GM12801 (cell line): ENCODE measurements around the gene ASB16.

ENCODE experiments used
- TF ChIP-seq, protein P1 (sequence below): IDR thresholded peaks from one replicate; pipeline ENCODE4 v1.5.1; 2011; ENCODE audit warnings: control low read depth; ENCODE audit not compliant: insufficient read length; ENCODE audit errors: extremely low read depth

The ASB16 gene

DNA sequence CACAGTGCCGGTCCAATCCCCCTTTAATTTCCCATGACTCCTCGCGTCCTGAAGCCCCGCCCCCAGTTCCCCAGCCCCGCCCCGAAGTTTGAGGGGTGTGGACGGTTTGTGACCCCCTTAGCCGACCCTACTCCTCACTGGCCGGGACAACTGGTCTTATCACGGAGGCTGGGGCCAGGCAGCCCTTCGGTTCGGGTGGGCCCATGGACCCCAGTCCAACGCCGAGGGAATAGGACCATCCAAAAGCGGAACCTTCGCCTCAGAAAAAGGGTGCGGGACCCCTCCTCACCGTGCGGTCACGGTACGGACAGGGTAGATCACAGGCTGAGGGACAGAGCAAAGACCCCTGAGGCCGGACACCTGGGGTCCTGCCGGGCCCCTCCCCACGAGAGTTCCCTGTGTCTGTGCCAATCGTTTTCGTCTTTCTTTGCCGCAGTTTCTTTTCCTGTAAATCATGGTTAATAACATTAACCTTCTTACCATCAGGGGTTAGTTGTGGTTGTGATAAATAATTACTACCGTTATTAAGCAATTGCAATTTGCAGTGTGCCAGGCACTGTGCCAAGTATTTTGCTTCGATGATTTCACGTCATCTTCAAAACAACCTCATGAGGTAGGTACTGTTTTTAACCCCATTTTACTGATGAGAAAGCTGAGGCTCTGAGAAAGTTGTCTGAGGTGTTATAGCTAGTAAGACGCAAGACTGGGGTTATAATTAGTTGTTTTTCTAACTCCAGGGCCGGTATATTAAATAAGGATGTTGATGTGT is 16.8 kb downstream of the ASB16 start:
- TF ChIP-seq, protein P1, sequence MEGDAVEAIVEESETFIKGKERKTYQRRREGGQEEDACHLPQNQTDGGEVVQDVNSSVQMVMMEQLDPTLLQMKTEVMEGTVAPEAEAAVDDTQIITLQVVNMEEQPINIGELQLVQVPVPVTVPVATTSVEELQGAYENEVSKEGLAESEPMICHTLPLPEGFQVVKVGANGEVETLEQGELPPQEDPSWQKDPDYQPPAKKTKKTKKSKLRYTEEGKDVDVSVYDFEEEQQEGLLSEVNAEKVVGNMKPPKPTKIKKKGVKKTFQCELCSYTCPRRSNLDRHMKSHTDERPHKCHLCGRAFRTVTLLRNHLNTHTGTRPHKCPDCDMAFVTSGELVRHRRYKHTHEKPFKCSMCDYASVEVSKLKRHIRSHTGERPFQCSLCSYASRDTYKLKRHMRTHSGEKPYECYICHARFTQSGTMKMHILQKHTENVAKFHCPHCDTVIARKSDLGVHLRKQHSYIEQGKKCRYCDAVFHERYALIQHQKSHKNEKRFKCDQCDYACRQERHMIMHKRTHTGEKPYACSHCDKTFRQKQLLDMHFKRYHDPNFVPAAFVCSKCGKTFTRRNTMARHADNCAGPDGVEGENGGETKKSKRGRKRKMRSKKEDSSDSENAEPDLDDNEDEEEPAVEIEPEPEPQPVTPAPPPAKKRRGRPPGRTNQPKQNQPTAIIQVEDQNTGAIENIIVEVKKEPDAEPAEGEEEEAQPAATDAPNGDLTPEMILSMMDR, result no peak

DNA sequence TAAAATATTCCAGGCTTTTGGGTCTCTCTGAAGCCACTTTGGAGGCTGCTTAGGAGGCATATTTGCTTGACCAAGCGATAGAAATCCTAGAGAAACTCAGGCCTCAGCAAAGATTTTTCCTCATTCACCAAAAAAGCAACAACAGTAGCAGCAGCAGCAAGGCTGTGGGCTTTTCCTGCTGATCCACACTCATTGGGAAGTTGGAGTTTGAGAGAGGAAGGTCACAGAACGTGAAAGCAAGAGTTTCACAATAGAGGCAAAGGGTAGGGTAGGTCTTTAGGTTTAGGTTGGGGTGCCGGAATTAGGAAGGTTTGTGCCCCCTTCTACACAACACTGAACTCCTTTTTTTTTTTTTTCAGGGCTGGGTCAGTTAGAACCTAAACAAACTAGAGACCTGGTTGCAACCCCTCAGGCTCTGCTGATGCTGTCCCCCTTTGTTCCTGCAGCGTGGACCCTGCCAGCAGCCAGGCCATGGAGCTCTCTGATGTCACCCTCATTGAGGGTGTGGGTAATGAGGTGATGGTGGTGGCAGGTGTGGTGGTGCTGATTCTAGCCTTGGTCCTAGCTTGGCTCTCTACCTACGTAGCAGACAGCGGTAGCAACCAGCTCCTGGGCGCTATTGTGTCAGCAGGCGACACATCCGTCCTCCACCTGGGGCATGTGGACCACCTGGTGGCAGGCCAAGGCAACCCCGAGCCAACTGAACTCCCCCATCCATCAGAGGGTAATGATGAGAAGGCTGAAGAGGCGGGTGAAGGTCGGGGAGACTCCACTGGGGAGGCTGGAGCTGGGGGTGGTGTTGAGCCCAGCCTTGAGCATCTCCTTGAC is 18.3 kb downstream of the ASB16 start:
- TF ChIP-seq, protein P1, result no peak

DNA sequence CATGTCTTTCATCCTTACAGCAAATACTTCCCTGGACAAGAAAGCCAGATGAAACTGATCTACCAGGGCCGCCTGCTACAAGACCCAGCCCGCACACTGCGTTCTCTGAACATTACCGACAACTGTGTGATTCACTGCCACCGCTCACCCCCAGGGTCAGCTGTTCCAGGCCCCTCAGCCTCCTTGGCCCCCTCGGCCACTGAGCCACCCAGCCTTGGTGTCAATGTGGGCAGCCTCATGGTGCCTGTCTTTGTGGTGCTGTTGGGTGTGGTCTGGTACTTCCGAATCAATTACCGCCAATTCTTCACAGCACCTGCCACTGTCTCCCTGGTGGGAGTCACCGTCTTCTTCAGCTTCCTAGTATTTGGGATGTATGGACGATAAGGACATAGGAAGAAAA is 20.0 kb downstream of the ASB16 start:
- TF ChIP-seq, protein P1, result no peak

DNA sequence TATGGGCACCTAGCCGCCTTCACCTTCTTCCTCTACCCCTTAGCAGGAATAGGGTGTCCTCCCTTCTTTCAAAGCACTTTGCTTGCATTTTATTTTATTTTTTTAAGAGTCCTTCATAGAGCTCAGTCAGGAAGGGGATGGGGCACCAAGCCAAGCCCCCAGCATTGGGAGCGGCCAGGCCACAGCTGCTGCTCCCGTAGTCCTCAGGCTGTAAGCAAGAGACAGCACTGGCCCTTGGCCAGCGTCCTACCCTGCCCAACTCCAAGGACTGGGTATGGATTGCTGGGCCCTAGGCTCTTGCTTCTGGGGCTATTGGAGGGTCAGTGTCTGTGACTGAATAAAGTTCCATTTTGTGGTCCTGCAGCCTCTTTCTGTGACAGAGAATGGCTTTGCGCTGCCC is 20.9 kb downstream of the ASB16 start:
- TF ChIP-seq, protein P1, result no peak

DNA sequence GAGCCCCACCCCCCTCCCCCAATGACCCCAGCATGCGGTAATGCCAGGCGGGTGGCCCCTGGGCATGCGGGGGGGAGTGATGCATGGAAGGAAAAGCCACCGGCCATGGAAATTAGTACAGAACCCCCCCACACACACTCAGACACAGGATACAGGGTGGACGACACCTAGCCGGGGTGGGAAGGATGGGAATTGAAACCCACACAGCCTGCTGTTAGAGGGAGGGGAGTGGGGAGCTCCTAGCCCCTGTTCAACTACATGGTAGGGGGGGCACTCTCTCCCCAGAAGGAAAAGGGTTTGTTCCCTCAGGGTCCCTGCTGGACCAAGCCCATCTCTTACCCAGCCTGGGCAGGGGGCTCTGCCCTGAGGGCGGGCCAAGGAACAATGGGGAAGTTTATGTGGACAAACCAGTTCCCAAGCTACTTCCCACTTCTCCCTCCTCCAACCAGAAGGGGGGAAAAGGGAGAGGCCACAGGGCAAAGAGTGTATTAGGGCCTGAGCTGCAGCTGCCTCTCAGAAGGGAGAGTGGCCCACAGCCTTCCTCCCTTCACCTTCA is 21.5 kb downstream of the ASB16 start:
- TF ChIP-seq, protein P1, result no peak

DNA sequence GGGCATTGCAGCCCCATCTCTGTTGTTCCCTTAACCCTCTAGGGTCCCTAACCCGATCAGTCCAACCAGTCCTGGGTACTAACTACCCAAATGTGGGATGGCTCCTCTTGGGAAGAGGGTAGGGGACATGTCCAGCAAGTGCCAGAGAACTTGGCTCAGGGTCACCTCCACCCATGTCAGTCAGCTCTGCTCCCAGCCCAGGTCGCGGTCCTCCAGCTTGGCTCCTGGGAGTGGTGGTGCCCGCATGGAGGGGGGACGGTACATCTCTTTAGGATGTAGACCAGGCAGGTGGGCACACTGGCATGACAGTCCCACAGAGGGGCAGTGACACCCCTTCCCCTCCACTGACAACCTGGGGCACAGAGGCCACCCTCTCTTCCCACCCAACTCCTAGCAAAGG is 22.2 kb downstream of the ASB16 start:
- TF ChIP-seq, protein P1, result no peak

DNA sequence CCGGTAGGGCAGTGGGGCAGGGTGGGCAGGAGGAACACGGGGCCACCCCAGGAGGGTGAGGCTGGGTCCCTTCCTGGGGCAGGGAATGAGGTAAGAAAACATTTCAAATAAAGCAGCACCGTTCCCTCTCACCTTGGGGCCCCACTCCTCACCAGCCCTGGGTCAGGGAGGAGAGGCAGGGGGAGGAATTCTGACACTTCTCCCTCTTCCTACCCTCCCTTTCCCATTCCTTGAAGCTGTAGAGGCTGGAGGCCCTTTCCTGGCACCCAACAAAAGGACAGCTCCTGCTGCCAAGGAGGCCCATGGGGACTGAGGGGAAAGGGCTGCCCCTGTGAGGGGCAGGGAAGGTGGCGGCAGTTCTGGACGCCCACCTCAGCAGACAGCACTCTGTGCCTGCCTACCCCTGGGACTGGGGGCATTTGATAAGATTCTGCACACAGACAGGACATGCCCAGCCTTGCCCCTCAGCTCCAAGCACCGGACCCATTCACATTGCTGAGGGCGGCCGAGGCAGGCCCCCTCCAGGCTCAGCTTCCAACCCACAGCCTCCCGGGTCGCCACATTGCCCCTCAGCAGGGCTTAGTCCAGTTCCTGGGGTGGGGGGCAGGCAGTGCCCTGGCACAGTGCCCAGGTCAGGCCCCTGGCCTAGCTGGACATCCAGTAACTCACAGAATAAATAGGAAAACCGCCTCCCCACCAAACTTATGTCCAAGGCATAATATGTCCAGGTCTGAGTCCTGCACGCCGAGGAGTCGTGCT is 23.0 kb downstream of the ASB16 start:
- TF ChIP-seq, protein P1, result no peak
